GM15510 (cell line): ENCODE measurements around the gene TROAP.

Experiments used
- POLR2A ChIP-seq: IDR thresholded peaks from 3 replicates; pipeline ENCODE4 v1.6.1; 2011; ENCODE audit warnings: borderline replicate concordance; ENCODE audit not compliant: insufficient read length; ENCODE audit errors: extremely low read depth

TROAP gene

DNA sequence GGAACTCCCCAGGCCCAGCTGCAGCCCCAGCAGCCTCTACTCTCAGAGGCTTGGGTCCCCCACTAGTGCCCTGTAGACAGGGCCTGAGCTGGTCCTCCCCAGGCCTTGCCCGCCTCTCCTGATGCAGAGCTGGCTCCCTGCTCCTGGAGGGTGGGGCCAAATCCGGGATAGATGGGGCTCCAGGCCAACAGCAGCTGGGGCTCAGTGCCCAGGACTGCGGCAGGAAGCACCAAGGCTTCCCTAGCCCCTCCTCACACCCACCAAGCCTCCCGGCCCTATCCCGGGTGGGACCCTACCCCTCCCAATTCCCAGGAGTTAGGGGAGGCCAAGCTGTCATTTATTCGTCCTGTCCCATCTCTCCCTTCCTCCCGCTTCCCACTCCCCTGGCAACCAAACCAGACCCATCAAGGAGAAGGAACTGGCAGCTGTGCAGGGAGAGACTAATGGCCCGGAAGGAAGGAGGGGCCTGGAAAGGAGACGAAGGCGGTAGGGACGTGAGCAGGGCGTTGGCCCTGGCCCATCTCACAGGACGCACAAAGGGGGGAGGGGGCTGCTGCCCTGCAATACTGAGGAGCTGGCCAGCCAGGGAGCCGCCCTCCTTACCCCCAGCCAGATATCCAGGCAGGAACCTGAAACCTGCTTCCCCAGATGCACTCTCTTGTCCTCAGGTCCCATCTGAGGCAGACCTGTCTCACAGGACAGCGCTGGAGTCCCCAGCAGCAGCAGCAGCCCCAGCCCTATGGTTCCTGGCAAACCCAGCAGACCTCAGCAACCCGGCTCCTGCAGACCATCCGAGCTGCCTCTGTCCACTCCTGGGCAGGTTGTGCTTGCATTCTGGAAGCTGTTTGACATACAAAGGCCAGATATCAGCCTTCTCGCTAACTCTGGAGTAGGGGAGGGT lies 29.7 kb upstream of the TROAP start:
- no peak for TF ChIP-seq POLR2A

DNA sequence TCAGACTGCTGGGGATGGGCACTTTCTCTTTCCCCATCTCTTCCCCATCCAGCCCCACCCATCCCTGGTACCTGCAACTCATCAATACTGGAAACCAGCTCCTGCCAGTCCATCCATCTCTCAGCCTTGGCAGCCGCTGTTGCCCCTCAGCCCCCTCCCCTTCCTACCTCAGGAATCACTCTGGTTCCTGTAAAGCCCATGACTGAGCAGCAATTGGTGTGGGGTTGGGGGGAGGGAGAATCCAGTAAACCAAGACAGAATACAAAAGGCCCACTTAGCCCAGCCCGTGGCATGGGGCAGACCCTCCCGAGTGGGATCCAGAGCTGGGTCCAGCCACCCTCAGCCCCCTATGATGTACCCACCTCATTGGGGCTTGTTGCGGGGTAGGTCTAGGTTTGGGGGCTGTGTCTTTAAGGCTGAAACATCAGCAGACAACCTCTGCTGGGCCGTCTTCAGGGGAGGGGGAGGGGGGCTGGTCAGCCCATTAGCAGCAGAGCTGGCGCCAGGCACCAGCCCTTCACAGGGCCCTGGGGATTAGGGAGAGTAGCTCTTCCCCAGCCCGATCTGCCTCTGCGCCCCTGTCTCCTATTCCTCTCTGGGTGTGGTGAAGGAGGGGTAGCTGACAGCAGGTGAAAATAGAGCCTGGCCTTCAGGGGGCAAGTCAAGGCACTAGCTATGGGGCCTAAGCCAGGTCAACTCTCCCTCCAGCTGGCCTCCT lies 28.8 kb upstream of the TROAP start:
- no peak for TF ChIP-seq POLR2A

- no peak for TF ChIP-seq POLR2A
These were observed 28.3 kb upstream of the TROAP start for GRCh38 chr12:49294804-49295081.

DNA sequence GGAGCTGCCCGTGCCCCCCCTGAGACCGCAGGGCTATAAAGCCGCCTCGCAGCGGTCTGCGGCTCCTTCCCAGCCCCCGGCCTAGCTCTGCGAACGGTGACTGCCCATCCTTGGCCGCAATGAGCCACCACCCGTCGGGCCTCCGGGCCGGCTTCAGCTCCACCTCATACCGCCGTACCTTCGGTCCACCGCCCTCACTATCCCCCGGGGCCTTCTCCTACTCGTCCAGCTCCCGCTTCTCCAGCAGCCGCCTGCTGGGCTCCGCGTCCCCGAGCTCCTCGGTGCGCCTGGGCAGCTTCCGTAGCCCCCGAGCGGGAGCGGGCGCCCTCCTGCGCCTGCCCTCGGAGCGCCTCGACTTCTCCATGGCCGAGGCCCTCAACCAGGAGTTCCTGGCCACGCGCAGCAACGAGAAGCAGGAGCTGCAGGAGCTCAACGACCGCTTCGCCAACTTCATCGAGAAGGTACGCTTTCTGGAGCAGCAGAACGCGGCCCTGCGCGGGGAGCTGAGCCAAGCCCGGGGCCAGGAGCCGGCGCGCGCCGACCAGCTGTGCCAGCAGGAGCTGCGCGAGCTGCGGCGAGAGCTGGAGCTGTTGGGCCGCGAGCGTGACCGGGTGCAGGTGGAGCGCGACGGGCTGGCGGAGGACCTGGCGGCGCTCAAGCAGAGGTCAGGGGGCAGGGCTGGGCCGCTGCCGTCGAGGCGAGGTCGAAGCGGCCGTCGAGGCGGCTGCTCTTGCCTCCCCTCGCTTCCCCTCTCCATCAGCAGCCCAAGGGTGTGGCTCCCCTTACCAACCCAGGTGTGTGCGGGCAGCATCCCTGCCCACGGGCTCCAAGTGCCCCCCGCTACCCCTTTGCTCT lies 27.7 kb upstream of the TROAP start, which contains the start of gene PRPH:
PRPH (plus strand) TSS at position 66 of the 855 bp plus-strand sequence; CDS start at position 120, 54 bp downstream.
- TF ChIP-seq POLR2A: no peak

- TF ChIP-seq POLR2A: no peak
These were observed 26.8 kb upstream of the TROAP start for GRCh38 chr12:49296034-49296835.

DNA sequence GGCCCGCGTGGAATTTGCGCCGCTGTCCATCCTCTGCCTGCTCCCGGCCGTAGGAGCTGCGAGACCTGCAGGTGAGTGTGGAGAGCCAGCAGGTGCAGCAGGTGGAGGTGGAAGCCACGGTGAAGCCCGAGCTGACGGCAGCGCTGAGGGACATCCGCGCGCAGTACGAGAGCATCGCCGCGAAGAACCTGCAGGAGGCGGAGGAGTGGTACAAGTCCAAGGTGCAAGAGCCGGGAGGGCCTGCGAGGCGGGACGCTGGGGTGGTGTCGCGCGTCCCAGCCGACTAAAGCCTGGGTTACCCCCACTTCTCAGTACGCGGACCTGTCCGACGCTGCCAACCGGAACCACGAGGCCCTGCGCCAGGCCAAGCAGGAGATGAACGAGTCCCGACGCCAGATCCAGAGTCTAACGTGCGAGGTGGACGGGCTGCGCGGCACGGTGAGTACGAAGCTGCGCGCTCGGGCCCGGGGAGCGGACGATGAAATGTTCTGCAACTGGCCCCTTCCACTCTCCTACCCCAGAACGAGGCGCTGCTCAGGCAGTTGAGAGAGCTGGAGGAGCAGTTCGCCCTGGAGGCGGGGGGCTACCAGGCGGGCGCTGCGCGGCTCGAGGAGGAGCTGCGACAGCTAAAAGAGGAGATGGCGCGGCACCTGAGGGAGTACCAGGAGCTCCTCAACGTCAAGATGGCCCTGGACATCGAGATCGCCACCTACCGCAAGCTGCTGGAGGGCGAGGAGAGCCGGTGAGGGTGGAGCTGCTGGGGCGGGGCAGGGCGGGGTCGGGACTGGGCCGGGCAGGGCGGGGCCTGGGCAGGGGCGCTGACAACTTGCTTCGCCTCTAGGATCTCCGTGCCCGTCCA lies 26.0 kb upstream of the TROAP start:
- no peak for TF ChIP-seq POLR2A

DNA sequence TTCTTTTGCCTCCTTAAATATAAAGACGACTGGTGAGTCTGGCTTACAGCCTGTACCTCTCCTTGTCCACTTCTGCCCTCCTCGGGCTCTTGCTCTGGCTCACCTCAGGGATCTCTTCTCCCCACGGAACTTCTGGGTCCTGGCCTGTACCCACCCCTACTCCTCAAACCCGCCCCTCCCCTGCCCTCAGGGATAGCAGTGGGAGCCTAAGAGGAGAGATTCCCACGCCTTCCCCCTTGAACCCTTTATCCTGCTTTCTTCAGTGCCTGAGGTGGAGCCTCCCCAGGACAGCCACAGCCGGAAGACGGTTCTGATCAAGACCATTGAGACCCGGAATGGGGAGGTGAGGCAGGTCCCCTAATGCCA lies 25.4 kb upstream of the TROAP start:
- no peak for TF ChIP-seq POLR2A

GRCh38 chr12:49298160-49298559 lies 24.9 kb upstream of the TROAP start:
- no peak for TF ChIP-seq POLR2A

DNA sequence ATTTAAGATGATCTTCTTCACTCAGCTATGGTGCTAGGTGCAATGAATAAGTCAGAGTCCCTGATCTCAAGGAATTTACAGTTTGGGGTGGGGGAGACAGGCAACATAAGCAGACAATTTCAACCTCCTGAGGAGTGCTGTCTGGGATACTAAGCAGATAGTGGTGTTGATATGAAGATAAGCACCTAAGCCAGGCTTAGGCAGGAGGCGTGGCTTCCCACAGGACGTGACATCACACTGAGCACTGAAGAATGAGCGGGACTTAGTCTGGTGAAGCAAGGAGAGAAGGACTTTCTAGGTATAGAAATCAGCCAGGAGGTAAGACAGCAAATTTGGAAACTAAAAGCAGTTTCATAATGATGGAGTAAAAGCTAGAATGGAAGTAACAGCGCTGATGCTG lies 21.3 kb upstream of the TROAP start:
- TF ChIP-seq POLR2A: no peak

DNA sequence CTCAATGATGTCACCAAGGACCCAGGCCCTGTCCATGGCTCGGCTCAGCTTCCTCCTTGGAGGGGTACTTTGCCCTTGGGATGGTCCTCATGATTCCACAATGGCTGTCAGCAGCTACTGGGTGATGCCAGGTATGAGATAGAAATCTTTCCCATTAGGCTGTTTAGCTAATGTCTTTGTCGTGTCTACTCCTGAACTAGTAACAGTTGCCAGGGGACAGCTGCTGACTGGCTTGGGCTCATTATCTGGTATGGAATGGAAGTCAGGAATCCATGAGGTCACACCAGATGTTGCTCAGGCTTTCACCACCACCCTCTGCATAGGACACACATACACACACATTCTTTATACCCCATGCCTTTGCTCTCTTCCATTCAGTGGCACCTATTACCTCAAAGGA lies 18.9 kb upstream of the TROAP start:
- TF ChIP-seq POLR2A: no peak

- TF ChIP-seq POLR2A: no peak
These were observed 17.1 kb upstream of the TROAP start for GRCh38 chr12:49305762-49306510.

DNA sequence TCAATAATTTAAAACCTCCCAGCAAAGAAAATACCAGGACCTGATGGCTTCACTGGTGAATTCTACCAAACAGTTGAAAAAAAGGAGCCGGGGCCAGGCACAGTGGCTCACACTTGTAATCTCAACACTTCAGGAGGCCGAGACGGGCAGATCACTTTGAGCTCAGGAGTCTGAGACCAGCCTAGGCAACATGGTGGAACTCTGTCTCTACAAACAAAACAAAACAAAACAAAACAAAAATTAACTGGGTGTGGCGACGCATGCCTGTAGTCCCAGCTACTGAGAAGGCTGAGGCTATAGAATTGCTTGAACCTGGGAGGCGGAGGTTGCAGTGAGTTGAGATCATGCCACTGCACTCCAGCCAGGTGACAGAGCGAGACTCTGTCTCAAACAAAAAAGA lies 13.7 kb upstream of the TROAP start:
- TF ChIP-seq POLR2A: no peak

- no peak for TF ChIP-seq POLR2A
These were observed 8.2 kb upstream of the TROAP start for GRCh38 chr12:49314811-49315210.
